HepG2 (cell line): ENCODE measurements around the gene ARHGEF4. TPM values are rescaled to one million over a fixed set of nuclear protein-coding genes. Genes with fewer than 3 reads are reported as not detected.

Experiments
- ATAC-seq: fragments of 200-7000 bp; cut with Tn5 transposase; 3 replicates; pipeline ENCODE4 v1.9.1; 2020; ENCODE audit warnings: mild to moderate bottlenecking, moderate library complexity
- BruUV-seq: library from RNA; stranded (reverse); fragments of 400-500 nt; replicated peaks from 2 replicates; lab custom pipeline; 2021; lab: Mats Ljungman, UMichigan
- CTCF ChIA-PET: fragments of 300-600 bp; formaldehyde crosslinking; extraction: SDS; loops from one replicate; lab custom pipeline; 2021; ENCODE audit warnings: low total read pairs, inconsistent platforms, low intra/inter-chr PET ratio; lab: Yijun Ruan, JAX
- POLR2A ChIA-PET: fragments of 350-600 bp; sonication (Branson Sonifier 250); formaldehyde crosslinking; loops from one replicate; lab custom pipeline; 2020; ENCODE audit warnings: antibody characterized with exemption, inconsistent platforms; lab: Yijun Ruan, JAX
- DNase-seq: peaks from one replicate; pipeline ENCODE4 v3.0.0-alpha.2; 2015; ENCODE audit warnings: low spot score
- FAIRE-seq: peaks from 3 replicates; lab custom pipeline; 2011; peaks lifted over from hg19 to GRCh38; lab: Jason Lieb, UNC
- H2AFZ ChIP-seq: one replicate; pipeline ENCODE4 v1.6.1; 2011; ENCODE audit warnings: low read length, inconsistent platforms
- H3K27ac ChIP-seq: fragments of 300-600 bp; 3 replicates; pipeline ENCODE4 v1.8.0; 2011; ENCODE audit warnings: mixed run types, mild to moderate bottlenecking, mixed read lengths, low read length, inconsistent platforms; ENCODE audit not compliant: insufficient read depth; ENCODE audit errors: extremely low read length
- H3K27me3 ChIP-seq, 2 experiments: fragments of 200-600 bp in 1 of 2; 2 replicates in 1 of 2; 3 replicates in 1 of 2; pipeline versions ENCODE4 v1.6.0 to v1.8.0; 2011; ENCODE audit warnings: low read length in 2 of 2, mild to moderate bottlenecking in 2 of 2, moderate library complexity in 2 of 2, inconsistent platforms in 1 of 2; ENCODE audit not compliant: insufficient read depth in 2 of 2, control insufficient read depth in 1 of 2
- H3K36me3 ChIP-seq, 2 experiments: fragments of 200-600 bp in 1 of 2; replicated peaks in 1 of 2; 2 replicates in 1 of 2; 3 replicates in 1 of 2; pipeline versions ENCODE4 v1.5.1 to v1.8.0; 2011; ENCODE audit warnings: low read length in 2 of 2, inconsistent platforms in 1 of 2; ENCODE audit not compliant: insufficient read depth in 2 of 2, control insufficient read depth in 1 of 2
- H3K4me1 ChIP-seq: 2 replicates; pipeline ENCODE4 v1.5.1; 2012; ENCODE audit warnings: low read length, inconsistent platforms; ENCODE audit not compliant: insufficient read depth
- H3K4me2 ChIP-seq: 2 replicates; pipeline ENCODE4 v1.6.0; 2011; ENCODE audit warnings: low read depth, low read length, inconsistent platforms
- H3K4me3 ChIP-seq, 3 experiments: fragments of 200-600 bp in 1 of 3; sonication (generic), shearing (Covaris generic) in 1 of 3; replicated peaks in 1 of 3; 2 replicates each; pipeline ENCODE4 v1.5.1; 2011 to 2016; ENCODE audit warnings: low read length in 3 of 3, inconsistent platforms in 2 of 3, low read depth in 2 of 3, mild to moderate bottlenecking in 2 of 3, control low read depth in 1 of 3, mixed read lengths in 1 of 3; ENCODE audit not compliant: insufficient read depth in 1 of 3
- H3K79me2 ChIP-seq: one replicate; pipeline ENCODE4 v1.6.1; 2011; ENCODE audit warnings: low read length, inconsistent platforms; ENCODE audit not compliant: insufficient read depth
- H3K9ac ChIP-seq: 2 replicates; pipeline ENCODE4 v1.6.0; 2011; ENCODE audit warnings: mild to moderate bottlenecking, low read depth, low read length, inconsistent platforms; ENCODE audit not compliant: insufficient read depth
- H3K9me3 ChIP-seq: 2 replicates; pipeline ENCODE4 v1.5.1; 2012; ENCODE audit warnings: mild to moderate bottlenecking, low read length
- H4K20me1 ChIP-seq: 2 replicates; pipeline ENCODE4 v1.6.0; 2011; ENCODE audit warnings: inconsistent platforms, mild to moderate bottlenecking, low read length, moderate library complexity; ENCODE audit not compliant: insufficient read depth
- ADNP ChIP-seq: sonication (generic); formaldehyde crosslinking; IDR thresholded peaks from 2 replicates; pipeline ENCODE4 v1.4.0; 2020; ENCODE audit warnings: missing genetic modification reagents
- CBX1 ChIP-seq: IDR thresholded peaks from one replicate; pipeline ENCODE4 v1.6.1; 2016; ENCODE audit warnings: antibody characterized with exemption, low read depth
- CENPT ChIP-seq: sonication (generic); formaldehyde crosslinking; IDR thresholded peaks from 2 replicates; pipeline ENCODE4 v1.8.0; 2022; ENCODE audit warnings: low read depth, mild to moderate bottlenecking, moderate library complexity, missing genetic modification reagents
- HNRNPLL ChIP-seq: fragments of 200-400 bp; formaldehyde crosslinking; IDR thresholded peaks from 2 replicates; pipeline ENCODE4 v1.6.1; 2017; ENCODE audit warnings: mild to moderate bottlenecking, low read depth, low read length; ENCODE audit not compliant: poor library complexity, severe bottlenecking
- MIXL1 ChIP-seq: IDR thresholded peaks from 2 replicates; pipeline ENCODE4 v1.6.1; 2016
- NFYC ChIP-seq: IDR thresholded peaks from 2 replicates; pipeline ENCODE4 v1.6.1; 2016; ENCODE audit warnings: missing genetic modification reagents, missing compliant biosample characterization
- NKX3-1 ChIP-seq: sonication (generic); formaldehyde crosslinking; IDR thresholded peaks from 2 replicates; pipeline ENCODE4 v1.5.0; 2020; ENCODE audit warnings: missing genetic modification reagents
- RBFOX2 ChIP-seq: fragments of 200-400 bp; formaldehyde crosslinking; IDR thresholded peaks from 2 replicates; pipeline ENCODE4 v1.6.1; 2017; ENCODE audit warnings: low read depth, mild to moderate bottlenecking, low read length
- RCOR2 ChIP-seq: IDR thresholded peaks from 2 replicates; pipeline ENCODE4 v1.6.1; 2016; ENCODE audit warnings: missing biosample characterization, missing genetic modification reagents
- SYNCRIP ChIP-seq: fragments of 200-400 bp; formaldehyde crosslinking; IDR thresholded peaks from 2 replicates; pipeline ENCODE4 v1.6.1; 2018; ENCODE audit warnings: mild to moderate bottlenecking, low read depth, low read length; ENCODE audit not compliant: insufficient read depth
- ZBTB38 ChIP-seq: sonication (generic); formaldehyde crosslinking; IDR thresholded peaks from 2 replicates; pipeline ENCODE4 v1.5.1; 2020; ENCODE audit warnings: mild to moderate bottlenecking, missing genetic modification reagents
- ZNF263 ChIP-seq: sonication (generic); formaldehyde crosslinking; IDR thresholded peaks from 2 replicates; pipeline ENCODE4 v1.4.0; 2020; ENCODE audit warnings: missing genetic modification reagents
- ZNF274 ChIP-seq: sonication (generic); formaldehyde crosslinking; IDR thresholded peaks from 2 replicates; pipeline ENCODE4 v1.5.1; 2020; ENCODE audit warnings: mild to moderate bottlenecking, missing genetic modification reagents
- ZNF367 ChIP-seq: sonication (generic); formaldehyde crosslinking; IDR thresholded peaks from 2 replicates; pipeline ENCODE4 v1.4.0; 2020; ENCODE audit warnings: missing genetic modification reagents, borderline replicate concordance
- ZNF510 ChIP-seq: sonication (generic); formaldehyde crosslinking; IDR thresholded peaks from 2 replicates; pipeline ENCODE4 v1.4.0; 2020; ENCODE audit warnings: low read depth, mild to moderate bottlenecking, missing genetic modification reagents
- ZNF839 ChIP-seq: sonication (generic); formaldehyde crosslinking; IDR thresholded peaks from 2 replicates; pipeline ENCODE4 v1.4.0; 2020; ENCODE audit warnings: missing genetic modification reagents, mild to moderate bottlenecking, borderline replicate concordance
- WGBS: methylation state at CpG from one replicate; pipeline ENCODE4 v1.1.6; 2017; ENCODE audit warnings: low lambda C conversion rate; 5-methylcytosine and 5-hydroxymethylcytosine counted together
- in situ Hi-C: cut with HindIII; loops from 2 replicates; pipeline ENCODE4 v1.10.0; 2017; ENCODE audit warnings: low pct_unique_long_range_greater_than_20kb; ENCODE audit not compliant: extremely low pct_ligation_motif_present
- intact Hi-C: fragments of 100-400 bp; cut with micrococcal nuclease; formaldehyde crosslinking; loops from one replicate; pipeline ENCODE4 v1.10.0; 2022; ENCODE audit not compliant: unreplicated experiment
- polyA plus RNA-seq, 8 experiments: library from polyadenylated mRNA; depleted of rRNA in 3 of 8; stranded (reverse) in 7 of 8; unstranded in 1 of 8; fragments of >200 nt; fragmentation: Illumina TruSeq in 4 of 8; extraction: Trizol in 4 of 8; gene quantifications; 2 replicates each; pipeline versions ENCODE4 v1.2.1 to v1.2.3, GENCODE V29; 2011 to 2016; ENCODE audit warnings: low read depth in 4 of 8, missing spikeins in 1 of 8, mixed read lengths in 1 of 8; ENCODE audit not compliant: insufficient read depth in 1 of 8
- total RNA-seq, 5 experiments: library from RNA; depleted of rRNA; stranded (reverse); fragments of >200 nt; fragmentation: Illumina TruSeq; extraction: Trizol; gene quantifications; 2 replicates each; pipeline ENCODE4 v1.2.3, GENCODE V29; 2016; ENCODE audit warnings: low read depth in 1 of 5

The ARHGEF4 gene
- total and polyA plus RNA-seq, 2 of the 13 experiments (the other 11 are each of a cell fraction or from before 2014, with no cell fraction given): 0.11 to 0.13 TPM

DNA sequence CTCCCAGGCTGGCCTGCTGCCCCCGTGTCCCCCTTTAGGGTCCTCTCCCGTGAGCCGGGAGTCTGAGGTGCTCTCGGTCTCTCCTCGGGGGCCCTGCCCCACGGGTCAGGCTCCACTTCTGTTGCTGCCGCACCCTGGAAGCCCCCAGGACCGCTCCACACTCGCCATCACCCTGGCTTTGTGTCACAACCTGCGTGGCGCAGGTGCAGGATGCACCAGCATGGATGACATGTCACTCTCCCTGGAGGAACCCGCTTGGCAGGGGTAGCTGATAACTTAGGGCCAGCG is 10.8 kb upstream of the ARHGEF4 start:
- no peak overlapping the region for H3K9ac ChIP-seq
- 18% methylated on average over 13 of the region's 13 CpGs for WGBS
- intact Hi-C loops: no loop called here
- ChIA-PET POLR2A (no interaction called here), CTCF (no interaction called here)
- H3K9me3 ChIP-seq: no peaks in the 10 kb centered on the region
- H3K27ac ChIP-seq: no peak overlapping the region
- no TSS peak for BruUV-seq
- no peak overlapping the region for H3K4me3 ChIP-seq
- H4K20me1 ChIP-seq: no peaks in the 10 kb centered on the region
- H3K27me3 ChIP-seq: peaks cover 3 to 50% of the 10 kb centered on the region in 2 experiments; a peak in 3 of 5 replicates
- in situ Hi-C loops: no loop called here
- H3K4me1 ChIP-seq: no peaks in the 10 kb centered on the region
- no peak overlapping the region for H3K4me2 ChIP-seq
- FAIRE-seq (no peak), DNase-seq (no peak), ATAC-seq (no peak)
- no peak for TF ChIP-seq MIXL1
- no peak for TF ChIP-seq ZNF274 (CRISPR knock-in tag)
- no peak for TF ChIP-seq CENPT (CRISPR knock-in tag)
- no peak for TF ChIP-seq NFYC (CRISPR knock-in tag)
- TF ChIP-seq ZNF263 (CRISPR knock-in tag): no peak
- TF ChIP-seq SYNCRIP: no peak
- TF ChIP-seq ADNP (CRISPR knock-in tag): no peak
- TF ChIP-seq HNRNPLL: no peak
- no peak for TF ChIP-seq RCOR2 (CRISPR knock-in tag)
- no peak for TF ChIP-seq ZNF839 (CRISPR knock-in tag)
- no peak for TF ChIP-seq NKX3-1 (CRISPR knock-in tag)
- TF ChIP-seq CBX1: no peak
- no peak for TF ChIP-seq RBFOX2
- no peak for TF ChIP-seq ZNF510
- no peak for TF ChIP-seq ZNF367 (CRISPR knock-in tag)
- TF ChIP-seq ZBTB38 (CRISPR knock-in tag): no peak
- H3K36me3 ChIP-seq: no peaks in the 10 kb centered on the region
- H2AFZ ChIP-seq: no peak overlapping the region
- no peaks in the 10 kb centered on the region for H3K79me2 ChIP-seq
